HG03060 (cell line): ENCODE measurements around the gene S1PR3.

ENCODE experiments used
- ATAC-seq: cut with Tn5 transposase; IDR thresholded peaks from one replicate; pipeline ENCODE4 v1.9.1; 2021; ENCODE audit warnings: low read depth, moderate number of reproducible peaks; ENCODE audit not compliant: unreplicated experiment

Gene S1PR3

DNA sequence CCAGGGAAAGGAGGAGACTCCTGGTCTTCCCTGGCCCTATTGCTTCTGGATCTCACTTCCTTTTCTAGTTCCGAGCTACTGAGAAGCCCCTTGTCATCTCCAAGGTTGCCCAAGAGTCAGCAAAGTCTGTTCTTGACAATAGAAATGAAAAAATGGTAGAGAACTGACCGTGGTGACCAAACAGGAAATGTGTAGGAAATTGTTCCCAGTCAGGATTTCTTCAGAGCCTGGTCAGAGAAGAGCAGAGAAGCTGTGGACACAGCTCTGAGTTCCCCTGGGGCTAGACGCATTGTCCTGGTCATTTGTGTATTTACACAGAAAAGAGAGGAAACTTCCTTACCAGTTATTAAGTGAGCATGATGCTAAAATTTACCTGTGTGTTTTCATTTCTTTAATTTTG, 35.6 kb downstream of the S1PR3 start:
- ATAC-seq = no peak

DNA sequence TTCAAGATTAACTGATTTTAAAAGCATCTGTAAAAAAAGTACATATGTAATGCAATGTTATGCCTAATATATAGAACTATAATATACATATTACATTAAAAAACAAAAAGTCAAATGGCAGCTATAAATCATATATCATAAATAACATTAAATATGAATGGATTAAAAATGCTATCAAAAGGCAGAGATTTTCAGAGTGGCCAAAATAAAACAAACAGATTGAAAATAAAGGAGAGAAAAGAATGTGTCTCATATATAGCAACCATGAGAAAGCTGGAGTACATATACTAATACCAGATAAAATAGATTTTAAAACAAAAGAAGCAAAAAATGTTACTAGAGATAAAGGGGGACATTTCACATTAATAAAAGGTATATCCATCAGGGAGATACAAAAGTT, 38.5 kb downstream of the S1PR3 start:
- ATAC-seq = no peak

DNA sequence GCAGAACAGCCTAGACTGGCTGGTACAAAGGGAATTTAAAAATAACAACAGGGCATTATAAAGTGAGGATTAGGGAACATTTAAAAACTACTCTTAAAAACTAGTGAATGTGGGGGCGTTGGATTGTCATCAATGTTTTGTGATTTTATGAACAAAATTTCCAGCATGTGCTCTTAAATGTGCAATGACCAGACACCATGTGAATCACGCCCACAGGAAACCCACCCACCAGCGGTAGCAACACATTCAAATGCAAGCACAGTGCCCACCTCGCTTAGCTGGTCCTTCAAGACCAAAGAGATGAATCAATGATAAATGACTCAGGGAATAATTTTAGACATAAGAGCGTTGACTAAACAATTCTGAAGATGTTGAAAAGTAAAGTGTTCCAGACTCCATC, 40.9 kb downstream of the S1PR3 start:
- ATAC-seq = no peak

- no peak for ATAC-seq
These were observed 41.4 kb downstream of the S1PR3 start for GRCh38 chr9:89032661-89033060.

- ATAC-seq = no peak
These were observed 45.1 kb downstream of the S1PR3 start for GRCh38 chr9:89036383-89036782.

DNA sequence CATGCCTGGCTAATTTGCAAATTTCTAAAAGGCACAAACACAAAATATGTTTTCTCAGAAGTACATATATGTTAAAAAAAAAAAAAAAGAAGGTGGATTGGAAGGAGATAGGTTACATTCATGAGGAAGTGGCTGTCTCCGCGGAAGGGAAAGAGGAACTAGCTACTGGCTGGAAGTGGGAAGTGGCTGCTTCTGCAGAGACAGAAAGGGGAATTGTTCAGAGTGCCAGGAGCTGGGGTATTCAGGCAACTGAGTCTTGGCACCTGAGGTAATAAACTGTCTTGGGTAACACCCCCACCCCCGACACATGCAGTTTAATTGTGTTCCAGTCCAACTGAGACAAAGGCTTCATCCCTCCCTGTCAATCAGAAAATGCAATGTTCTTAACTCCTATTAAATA, 45.6 kb downstream of the S1PR3 start:
- ATAC-seq = no peak

DNA sequence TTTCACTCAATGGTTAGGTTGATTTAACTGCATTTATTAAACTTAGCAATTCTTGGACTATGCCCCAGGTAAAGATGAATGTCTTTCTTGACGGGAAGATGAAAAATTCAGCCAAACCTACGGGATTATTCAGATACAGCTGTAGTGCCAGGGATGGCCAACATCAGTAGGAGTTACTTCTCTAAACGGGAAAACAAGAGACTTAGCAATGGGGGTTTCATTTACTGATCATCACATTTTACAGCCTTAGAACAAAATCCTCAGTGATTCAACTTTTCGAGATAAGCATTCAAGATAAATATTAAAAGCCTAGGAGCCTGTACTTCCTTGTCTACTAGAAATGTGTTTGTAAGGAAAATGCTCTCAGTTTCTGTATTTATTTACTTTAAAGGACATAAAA, 46.1 kb downstream of the S1PR3 start:
- ATAC-seq = no peak

DNA sequence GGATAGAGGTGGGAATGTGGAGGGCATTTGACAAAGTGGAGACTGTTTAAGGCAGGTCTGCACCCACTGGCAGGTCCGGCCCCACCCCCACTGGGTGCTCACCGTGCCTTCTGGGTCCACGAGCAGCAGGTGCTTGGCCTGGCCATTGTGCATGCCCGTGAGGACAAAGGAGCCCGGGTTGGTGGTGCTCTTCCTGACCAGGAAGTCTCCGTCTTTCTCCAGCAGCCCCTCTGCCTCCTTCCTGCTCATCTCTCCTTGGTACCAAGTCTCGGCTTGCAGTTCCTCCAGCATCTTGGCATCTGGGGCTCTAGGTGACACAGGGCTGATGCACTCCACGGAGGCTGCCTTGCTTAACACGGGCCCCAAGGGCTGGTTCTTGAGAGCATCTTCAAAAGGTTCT, 46.6 kb downstream of the S1PR3 start:
- no peak for ATAC-seq

DNA sequence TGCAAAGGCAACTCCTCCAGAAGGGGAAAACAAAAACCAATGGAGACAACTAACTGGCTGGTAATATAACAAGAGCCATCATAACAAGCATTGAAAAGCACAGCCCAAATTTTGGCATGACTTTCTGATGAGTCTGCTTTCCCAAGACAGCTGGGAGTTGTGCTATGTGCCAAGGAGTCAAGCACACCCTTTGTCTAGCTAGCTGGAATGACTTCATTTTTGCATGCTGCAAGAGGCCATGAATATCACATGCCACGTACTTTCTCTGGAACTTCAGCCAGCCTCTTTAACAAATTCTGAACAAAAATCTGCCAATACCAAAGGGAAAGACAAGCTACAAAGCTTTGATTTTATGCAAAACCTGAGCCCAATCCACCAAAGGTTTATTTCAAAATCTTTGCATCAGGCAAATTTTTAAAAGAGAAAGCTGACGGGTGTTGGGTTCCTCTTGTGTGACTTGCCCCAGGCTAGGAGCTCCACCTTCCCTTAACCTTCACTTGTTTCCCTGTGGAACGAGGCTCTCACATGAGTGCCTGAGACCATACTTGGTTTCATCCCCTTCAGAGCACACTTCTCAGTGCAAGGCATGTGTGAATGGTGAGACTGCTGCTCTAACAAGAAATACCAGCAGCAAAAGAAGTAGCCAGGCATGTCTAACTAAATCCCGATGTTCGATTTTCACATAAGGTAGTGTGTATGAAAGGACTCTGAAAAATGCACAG, 47.3 kb downstream of the S1PR3 start:
- no peak for ATAC-seq

DNA sequence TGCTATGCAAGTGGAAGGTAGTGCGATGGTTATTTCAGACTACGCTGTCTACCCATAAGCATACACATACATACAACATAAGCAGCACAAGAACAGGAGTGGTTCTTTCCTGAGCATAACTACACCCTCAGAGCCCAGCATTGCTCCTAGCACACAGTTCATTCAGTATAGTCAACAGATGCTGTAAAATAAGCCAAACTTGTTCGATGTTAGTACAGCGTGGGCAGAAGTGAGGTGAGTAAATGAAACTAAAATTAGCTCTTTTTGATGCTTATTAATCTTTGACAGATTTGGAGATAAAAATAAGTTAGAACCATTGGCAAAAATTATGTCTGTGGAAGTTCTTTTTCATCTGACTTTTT, 47.8 kb downstream of the S1PR3 start:
- no peak for ATAC-seq

- no peak for ATAC-seq
These were observed 48.4 kb downstream of the S1PR3 start for GRCh38 chr9:89039664-89040063.

DNA sequence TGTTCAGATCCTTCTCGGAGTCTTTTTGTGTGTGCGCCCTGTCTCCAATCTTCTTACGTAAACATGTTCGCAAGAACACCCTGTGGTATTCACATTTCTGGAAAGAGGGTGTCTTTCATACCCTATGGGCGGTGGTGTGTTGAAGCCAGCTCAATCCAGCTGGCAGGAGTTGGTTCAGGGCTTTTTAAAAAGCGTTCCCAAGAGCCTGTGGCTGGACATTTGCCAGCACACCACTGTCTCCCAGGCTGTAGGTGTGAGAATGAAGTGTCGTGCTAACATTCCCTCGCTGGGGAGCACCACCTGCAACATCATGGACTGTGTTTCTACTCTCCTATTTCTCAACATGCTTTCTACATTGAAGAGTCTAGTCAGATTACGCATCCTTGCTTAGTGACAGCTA, 51.7 kb downstream of the S1PR3 start:
- ATAC-seq = no peak

DNA sequence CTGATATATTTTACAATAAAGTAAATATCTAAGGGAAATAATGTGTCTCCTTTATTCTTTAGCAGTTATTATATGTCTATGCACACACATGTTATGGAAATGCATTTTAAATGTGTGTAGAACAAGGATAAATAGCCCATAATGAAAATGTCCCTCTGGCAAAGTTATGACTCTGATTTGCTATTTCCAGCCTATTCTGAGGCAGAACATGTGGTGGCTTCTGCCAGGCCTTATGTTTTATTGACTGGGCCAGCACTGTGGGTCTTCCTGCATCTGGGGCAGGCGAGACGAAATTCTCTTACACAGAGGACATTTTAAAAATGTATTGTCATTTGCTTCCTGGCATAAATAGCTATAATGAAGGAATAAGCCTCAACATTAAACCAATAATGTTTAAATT, 52.8 kb downstream of the S1PR3 start:
- ATAC-seq = no peak

DNA sequence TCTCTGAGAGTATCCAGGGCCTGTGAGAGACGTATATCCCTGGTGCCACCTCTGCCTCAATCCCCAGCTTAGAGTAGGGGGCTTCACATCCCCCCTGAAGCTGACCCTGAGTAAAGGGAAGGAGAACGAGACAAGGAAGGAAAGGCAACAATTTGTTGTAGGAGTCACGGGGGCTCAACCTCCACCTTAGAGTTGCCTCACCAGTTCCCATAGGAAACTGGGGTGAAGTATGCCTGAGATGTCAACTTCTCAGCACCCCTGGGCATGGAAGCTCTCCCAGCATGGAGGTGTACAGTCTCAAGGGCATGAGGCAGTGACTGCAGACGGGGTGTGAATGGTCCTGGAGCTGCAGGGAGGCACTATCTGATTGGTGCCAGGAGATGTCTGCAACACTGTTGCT, 53.6 kb downstream of the S1PR3 start:
- ATAC-seq = no peak

- no peak for ATAC-seq
These were observed 55.6 kb downstream of the S1PR3 start for GRCh38 chr9:89046832-89047231.

DNA sequence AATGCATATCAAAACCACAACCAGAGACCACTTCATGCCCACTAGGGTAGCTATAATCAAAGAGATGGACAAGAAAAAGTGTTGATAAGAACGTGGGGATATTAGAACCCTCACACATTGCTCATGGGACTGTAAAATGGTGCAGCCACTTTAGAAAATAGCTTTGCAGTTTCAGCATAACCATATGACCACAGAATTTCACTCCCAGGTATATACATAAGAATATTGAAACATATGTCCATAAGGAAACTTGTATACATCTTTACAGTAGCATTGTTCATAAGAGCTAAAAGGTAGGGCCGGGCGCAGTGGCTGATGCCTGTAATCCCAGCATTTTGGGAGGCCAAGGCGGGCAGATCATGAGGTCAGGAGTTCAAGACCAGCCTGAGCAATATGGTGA, 56.4 kb downstream of the S1PR3 start:
- no peak for ATAC-seq

DNA sequence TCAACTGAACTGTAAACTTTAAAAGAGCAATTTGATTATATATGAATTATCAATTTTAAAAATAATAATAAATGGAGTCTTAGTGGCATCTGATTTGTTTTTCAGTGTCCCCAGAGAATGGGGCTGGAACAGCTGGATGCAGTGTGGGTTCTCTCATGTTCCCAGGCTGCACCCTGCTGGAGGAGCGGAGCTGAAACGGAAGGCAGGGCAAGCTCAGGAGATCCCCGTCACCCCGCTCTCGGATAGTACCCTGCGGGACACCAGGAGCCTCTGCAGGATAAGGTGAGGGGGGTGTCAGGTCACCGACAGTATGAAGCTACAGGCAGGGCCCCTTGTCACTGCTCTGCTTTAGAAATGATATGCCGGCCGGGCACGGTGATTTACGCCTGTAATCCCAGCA, 57.3 kb downstream of the S1PR3 start:
- ATAC-seq = no peak

- no peak for ATAC-seq
These were observed 58.4 kb downstream of the S1PR3 start for GRCh38 chr9:89049646-89050045.

DNA sequence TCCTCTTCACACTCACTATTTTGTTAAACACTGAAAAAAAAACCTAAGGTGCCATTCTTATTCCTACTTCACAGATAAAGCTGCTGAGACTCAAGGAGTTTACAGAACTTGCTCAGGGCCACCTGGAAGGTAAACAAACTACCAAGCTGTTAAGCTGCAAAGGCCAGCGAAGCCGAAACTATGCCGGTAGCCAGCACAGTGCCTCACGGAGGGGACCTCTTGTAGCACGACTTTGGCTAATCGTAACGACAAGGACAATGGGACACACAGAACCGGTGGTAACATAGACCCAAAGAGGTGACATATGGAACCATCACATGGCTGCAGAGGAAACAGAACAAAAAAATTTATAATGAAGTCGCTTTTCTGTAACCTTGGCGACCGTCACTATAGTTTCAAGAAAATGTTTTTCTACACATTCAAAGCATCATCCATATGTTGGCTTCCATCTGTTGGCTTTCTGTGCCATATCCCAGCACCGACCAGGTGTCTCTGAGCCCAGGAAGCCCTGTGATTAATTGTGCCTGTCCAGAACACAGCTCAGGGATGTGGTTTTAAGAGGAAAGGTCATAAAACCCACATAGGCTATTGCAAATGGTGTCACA, 60.3 kb downstream of the S1PR3 start:
- no peak for ATAC-seq

GRCh38 chr9:89052470-89053097, 61.3 kb downstream of the S1PR3 start:
- no peak for ATAC-seq

DNA sequence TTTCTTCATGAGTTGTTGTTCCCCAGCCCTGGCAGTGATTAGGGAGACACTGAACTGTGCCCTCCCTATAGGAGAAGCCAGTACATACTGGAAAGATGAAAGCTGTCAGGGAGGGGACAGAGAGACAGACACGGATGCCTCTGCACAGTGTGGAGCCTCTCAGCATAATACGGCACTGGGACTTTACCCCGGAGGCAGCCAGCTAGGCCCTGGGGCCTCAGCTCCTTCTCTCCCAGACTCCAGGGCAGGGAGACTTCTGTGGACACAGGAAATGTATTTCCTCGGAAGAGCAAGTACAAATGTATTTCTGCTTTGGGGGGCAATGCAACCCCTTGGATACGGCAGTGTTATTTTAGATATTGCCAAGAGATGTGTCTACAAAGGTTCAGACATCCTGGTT, 62.0 kb downstream of the S1PR3 start:
- no peak for ATAC-seq
